Gastrocnemius medialis (tissue), 4 donors: ENCODE measurements around the gene ACHE. TPM values are rescaled to one million over a fixed set of nuclear protein-coding genes. Genes with fewer than 3 reads are reported as not detected.

ENCODE experiments used
- ATAC-seq, 2 donors: fragments of 150-250 bp; one replicate each; pipeline ENCODE4 v1.9.1; 2016
- DNase-seq, 2 donors: peaks; one replicate each; pipeline ENCODE4 v3.0.0-alpha.2; 2019
- H3K27ac ChIP-seq, 4 donors: fragments of 200-600 bp; sonication (generic); 1 replicate in 1 of 4; 2 replicates in 3 of 4; pipeline ENCODE4 v1.5.1; 2016 to 2018; ENCODE audit warnings: mild to moderate bottlenecking in 2 of 4, moderate library complexity in 1 of 4
- H3K27me3 ChIP-seq, 3 donors: fragments of 200-600 bp; sonication (generic) in 2 of 3; 1 replicate in 1 of 3; 2 replicates in 2 of 3; pipeline versions ENCODE4 v1.5.1 to v1.6.0; 2016 to 2019; ENCODE audit warnings: mild to moderate bottlenecking in 1 of 3, moderate library complexity in 1 of 3
- H3K36me3 ChIP-seq, 2 donors: fragments of 200-600 bp; sonication (generic) in 1 of 2; one replicate each; pipeline ENCODE4 v1.5.1; 2017 to 2018
- H3K4me1 ChIP-seq, 2 donors: fragments of 200-600 bp; sonication (generic) in 1 of 2; one replicate each; pipeline ENCODE4 v1.5.1; 2016 to 2017; ENCODE audit warnings: mild to moderate bottlenecking in 2 of 2
- H3K4me3 ChIP-seq, 4 donors: fragments of 200-600 bp; sonication (generic) in 3 of 4; 1 replicate in 1 of 4; 2 replicates in 3 of 4; pipeline ENCODE4 v1.5.1; 2016 to 2019; ENCODE audit warnings: mild to moderate bottlenecking in 2 of 4
- H3K9me3 ChIP-seq, 3 donors: fragments of 200-600 bp; sonication (generic) in 2 of 3; 1 replicate in 1 of 3; 2 replicates in 2 of 3; pipeline ENCODE4 v1.5.1; 2016 to 2019
- POLR2A ChIP-seq, 2 donors: fragments of 450-650 bp; IDR thresholded peaks; one replicate each; pipeline ENCODE4 v1.6.1; 2017; ENCODE audit warnings: antibody characterized with exemption in 2 of 2, mild to moderate bottlenecking in 2 of 2, moderate library complexity in 2 of 2
- in situ Hi-C, 4 donors: fragments of 200-750 bp; cut with MboI; loops; one replicate each; pipeline versions ENCODE4 v1.15.0 to v1.8.0; 2017; ENCODE audit warnings: low sequenced_read_pairs in 4 of 4
- intact Hi-C: fragments of 100-400 bp; cut with DNase I; formaldehyde crosslinking; loops from one replicate; pipeline ENCODE4 v1.15.1; 2023; ENCODE audit warnings: low total_unique reads
- total RNA-seq, 4 donors: library from RNA; depleted of rRNA; stranded (reverse); fragments of >200 nt; gene quantifications; one replicate each; pipeline versions ENCODE4 v1.1.0 to v1.2.3, GENCODE V29; 2016
- TF ChIP-seq, protein P1 (sequence below), 5 experiments: fragments of 450-650 bp in 3 of 5; fragments of 200-600 bp in 2 of 5; sonication (generic) in 2 of 5; IDR thresholded peaks in 4 of 5; conservative IDR thresholded peaks in 1 of 5; 1 replicate in 4 of 5; 2 replicates in 1 of 5; pipeline ENCODE4 v1.5.1; 2016 to 2019; ENCODE audit warnings: antibody characterized with exemption in 5 of 5, mild to moderate bottlenecking in 3 of 5, moderate library complexity in 3 of 5

ACHE gene
- total RNA-seq, 4 donors from 2014 or later, result 6.5 to 59.5 (median 11.4) TPM

DNA sequence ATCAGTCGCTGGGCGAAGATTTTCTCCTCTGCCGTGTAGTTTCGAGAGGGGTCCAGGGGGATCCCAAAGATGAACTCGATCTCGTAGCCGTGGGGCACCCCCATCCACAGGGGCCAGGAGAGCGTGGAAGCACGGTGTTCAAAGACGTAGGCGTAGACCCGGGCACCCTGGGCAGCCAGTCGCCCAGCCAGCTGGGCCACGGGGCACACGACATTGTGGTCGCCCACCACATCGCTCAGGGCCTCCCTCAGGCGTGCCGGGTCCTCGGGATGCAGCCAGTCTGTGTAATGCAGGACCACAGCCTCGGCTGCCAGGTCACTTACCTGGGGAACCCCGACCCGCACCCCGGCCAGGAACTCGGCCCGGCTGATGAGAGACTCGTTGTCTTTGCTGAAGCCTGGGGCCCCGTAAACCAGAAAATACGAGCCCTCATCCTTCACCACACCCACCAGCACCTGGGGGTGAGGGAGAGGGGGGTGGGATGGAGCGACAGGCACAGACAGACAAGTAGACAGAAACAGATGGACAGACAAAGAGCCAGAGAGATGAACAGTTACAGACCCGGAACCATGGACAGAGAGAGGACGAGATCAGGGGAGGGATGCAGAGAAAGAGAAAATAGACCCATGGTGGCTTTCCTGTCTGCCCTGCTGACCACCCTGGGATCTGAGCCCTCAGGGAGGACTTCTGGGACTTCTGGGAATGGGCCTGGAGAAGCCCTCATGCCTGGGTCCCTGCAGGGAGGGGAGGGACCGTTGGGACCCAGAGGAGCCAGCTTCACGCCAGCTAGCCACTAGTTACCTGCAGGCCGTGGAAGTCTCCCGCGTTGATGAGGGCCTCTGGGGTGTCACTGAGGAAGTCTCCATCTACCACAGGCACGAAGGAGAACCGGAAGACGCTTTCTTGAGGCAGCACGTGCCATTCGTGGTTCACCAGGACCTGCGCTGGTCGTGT, 3.0 kb downstream of the ACHE start:
- H3K9me3 ChIP-seq, result no peaks in the 10 kb centered on the region
- H3K4me1 ChIP-seq, result peaks cover 32 to 64% of the 10 kb centered on the region in 2 donors
- H3K4me3 ChIP-seq, result no peak overlapping the region
- DNase-seq (no peak), ATAC-seq (no peak)
- H3K36me3 ChIP-seq, result peaks cover 0 to 10% of the 10 kb centered on the region in 2 donors
- no peak for TF ChIP-seq POLR2A (IDR thresholded peaks at IDR 0.05)
- TF ChIP-seq, protein P1, sequence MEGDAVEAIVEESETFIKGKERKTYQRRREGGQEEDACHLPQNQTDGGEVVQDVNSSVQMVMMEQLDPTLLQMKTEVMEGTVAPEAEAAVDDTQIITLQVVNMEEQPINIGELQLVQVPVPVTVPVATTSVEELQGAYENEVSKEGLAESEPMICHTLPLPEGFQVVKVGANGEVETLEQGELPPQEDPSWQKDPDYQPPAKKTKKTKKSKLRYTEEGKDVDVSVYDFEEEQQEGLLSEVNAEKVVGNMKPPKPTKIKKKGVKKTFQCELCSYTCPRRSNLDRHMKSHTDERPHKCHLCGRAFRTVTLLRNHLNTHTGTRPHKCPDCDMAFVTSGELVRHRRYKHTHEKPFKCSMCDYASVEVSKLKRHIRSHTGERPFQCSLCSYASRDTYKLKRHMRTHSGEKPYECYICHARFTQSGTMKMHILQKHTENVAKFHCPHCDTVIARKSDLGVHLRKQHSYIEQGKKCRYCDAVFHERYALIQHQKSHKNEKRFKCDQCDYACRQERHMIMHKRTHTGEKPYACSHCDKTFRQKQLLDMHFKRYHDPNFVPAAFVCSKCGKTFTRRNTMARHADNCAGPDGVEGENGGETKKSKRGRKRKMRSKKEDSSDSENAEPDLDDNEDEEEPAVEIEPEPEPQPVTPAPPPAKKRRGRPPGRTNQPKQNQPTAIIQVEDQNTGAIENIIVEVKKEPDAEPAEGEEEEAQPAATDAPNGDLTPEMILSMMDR (IDR thresholded peaks at IDR 0.05 in 4 of 5, conservative IDR thresholded peaks at IDR 0.05 in 1 of 5), result no peak
- H3K27ac ChIP-seq, result peak overlapping the region; percentile 30 to 95 (median 91)
- peaks cover 0 to 6% (median 0%) of the 10 kb centered on the region in 3 donors for H3K27me3 ChIP-seq
- in situ Hi-C loops (loop anchor here in 1 of 4 donors (5.0 kb wide), 1 partner anchor 165 kb away; no protein-coding TSS in a partner anchor), intact Hi-C loops (loop anchor here (10.0 kb wide), 1 partner anchor 352 kb away; the partner anchor contains the start of gene FIS1)

DNA sequence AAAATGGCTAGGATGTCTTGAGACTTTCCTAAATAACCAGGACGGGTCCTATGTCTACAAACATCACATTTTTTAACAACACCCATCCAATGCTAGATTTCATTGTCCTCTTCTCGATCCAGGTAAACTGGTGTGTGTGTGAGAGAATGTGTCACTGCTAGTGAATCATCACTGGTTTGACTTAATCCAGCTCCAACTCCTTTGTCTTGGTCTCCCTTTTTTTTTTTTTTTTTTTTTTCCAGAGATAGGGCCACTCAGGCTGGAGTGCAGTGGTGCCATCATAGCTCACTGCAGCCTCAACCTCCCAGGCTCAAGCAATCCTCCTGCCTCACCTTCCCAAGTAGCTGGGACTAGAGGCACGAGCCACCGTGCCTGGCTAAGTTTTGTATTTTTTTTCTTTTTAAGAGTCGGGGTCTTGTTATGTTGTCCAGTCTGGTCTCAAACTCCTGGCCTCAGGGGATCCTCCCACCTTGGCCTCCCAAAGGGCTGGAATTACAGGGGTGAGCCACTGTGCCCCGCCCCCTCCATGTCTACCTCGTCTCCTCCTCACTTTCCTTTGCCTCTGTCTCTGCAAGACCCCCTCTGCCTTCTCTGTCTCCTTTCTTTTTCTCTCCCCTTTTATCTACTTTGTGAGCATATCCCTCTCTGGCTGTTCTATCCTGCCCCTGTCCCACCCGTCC, 4.0 kb downstream of the ACHE start:
- peak overlapping the region; percentile 95 to 99 (median 97) for H3K27ac ChIP-seq
- no peak for ATAC-seq
- no peak overlapping the region for H3K4me3 ChIP-seq
- in situ Hi-C loops (loop anchor here in 1 of 4 donors (5.0 kb wide), 1 partner anchor 166 kb away; no protein-coding TSS in a partner anchor), intact Hi-C loops (loop anchor here (10.0 kb wide), 1 partner anchor 353 kb away; the partner anchor contains the start of gene FIS1)
- H3K36me3 ChIP-seq, result peaks cover 0 to 19% of the 10 kb centered on the region in 2 donors
- no peak for DNase-seq
- peaks cover 0 to 6% (median 0%) of the 10 kb centered on the region in 3 donors for H3K27me3 ChIP-seq
- H3K4me1 ChIP-seq, result peaks cover 32 to 64% of the 10 kb centered on the region in 2 donors
- TF ChIP-seq POLR2A (IDR thresholded peaks at IDR 0.05), result no peak
- TF ChIP-seq, protein P1 (IDR thresholded peaks at IDR 0.05 in 4 of 5, conservative IDR thresholded peaks at IDR 0.05 in 1 of 5), result no peak
- H3K9me3 ChIP-seq, result no peaks in the 10 kb centered on the region

DNA sequence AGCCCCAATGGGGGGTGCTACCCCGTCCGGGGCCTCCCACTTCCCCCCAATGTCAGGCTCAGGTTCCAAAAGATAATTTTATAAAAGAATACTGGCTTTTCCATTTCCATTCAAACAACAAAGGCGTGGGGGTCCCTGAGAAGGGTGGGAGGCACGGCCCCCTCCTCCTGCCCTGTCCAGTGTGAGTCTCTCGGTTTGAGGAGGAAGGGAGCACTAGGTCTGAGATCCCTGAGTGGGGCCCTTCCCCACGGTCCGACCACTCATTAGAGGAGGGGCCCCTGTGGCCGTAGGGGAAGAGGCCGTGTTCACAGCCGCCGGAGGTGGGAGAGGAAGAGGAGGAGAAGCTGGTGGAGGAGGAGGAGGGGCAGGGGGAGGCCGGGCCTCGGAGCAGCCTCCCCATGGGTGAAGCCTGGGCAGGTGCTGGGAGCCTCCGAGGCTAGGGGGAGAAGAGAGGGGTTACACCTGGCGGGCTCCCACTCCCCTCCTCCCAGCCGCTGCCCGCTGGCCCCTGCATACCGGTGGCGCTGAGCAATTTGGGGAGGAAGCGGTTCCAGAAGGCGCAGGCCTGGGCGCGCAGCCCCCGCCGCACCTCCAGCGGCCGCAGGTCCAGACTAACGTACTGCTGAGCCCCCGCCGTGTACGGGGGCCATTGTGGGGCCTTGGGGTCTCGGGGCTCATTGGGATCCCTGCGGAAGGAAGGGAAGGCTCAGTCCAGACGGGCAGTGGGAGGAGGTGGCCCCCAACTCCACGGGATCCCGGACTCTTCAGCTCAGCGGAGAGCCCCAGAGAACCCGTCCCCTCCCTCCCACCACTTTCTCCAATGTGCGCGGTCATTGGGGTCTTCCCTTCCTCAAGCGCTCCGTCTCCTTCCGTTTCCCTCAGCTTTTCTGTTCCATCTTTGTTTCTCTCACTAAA, 4.8 kb downstream of the ACHE start:
- Histone ChIP-seq H3K36me3 (peaks cover 0 to 27% of the 10 kb centered on the region in 2 donors), H3K27ac (peak overlapping the region; percentile 95 to 99 (median 97)), H3K4me3 (peak overlapping the region; percentile 69 to 89 (median 85)), H3K4me1 (peaks cover 32 to 56% of the 10 kb centered on the region in 2 donors), H3K9me3 (no peaks in the 10 kb centered on the region), H3K27me3 (peaks cover 0 to 6% (median 0%) of the 10 kb centered on the region in 3 donors)
- in situ Hi-C loops (loop anchor here in 1 of 4 donors (5.0 kb wide), 1 partner anchor 166 kb away; no protein-coding TSS in a partner anchor), intact Hi-C loops (loop anchor here (10.0 kb wide), 1 partner anchor 354 kb away; the partner anchor contains the start of gene FIS1)
- no peak for DNase-seq
- TF ChIP-seq, protein P1 (IDR thresholded peaks at IDR 0.05 in 4 of 5, conservative IDR thresholded peaks at IDR 0.05 in 1 of 5), result no peak
- no peak for TF ChIP-seq POLR2A (IDR thresholded peaks at IDR 0.05)
- no peak for ATAC-seq
